SW480 (cell line): Measurements from ENCODE around the gene MFF.
A peak's percentile ranks its signal among the peaks of the same experiment; 100 is the strongest.

Source experiments
- DNase-seq: peaks from one replicate; pipeline ENCODE4 v3.0.0-alpha.2; 2016; ENCODE audit warnings: low spot score

MFF gene, protein sequence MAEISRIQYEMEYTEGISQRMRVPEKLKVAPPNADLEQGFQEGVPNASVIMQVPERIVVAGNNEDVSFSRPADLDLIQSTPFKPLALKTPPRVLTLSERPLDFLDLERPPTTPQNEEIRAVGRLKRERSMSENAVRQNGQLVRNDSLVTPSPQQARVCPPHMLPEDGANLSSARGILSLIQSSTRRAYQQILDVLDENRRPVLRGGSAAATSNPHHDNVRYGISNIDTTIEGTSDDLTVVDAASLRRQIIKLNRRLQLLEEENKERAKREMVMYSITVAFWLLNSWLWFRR

GRCh38 chr2:227324995-227325838 is at the start of gene MFF:
TSS of gene MFF (plus strand) at chr2:227325251. CDS start at chr2:227330666, 5,415 bp downstream.
- peak; percentile 93 for DNase-seq

DNA sequence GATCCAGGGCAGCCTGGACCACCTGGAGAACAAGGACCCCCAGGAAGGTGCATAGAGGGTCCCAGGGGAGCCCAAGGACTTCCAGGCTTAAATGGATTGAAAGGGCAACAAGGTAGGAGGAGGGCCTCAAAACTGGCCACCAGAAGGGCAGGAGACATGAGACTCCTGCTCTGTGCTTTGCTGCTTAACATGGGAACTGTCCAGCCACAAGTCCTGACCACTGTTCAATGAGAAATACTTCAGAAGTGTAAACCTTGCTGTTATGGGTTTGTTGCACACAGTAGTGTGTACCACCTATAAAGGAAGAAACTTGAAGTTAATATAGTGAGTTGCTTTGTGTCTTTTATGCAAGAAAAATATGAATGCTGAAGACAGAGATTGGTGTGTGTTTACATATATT is 44.2 kb upstream of the MFF start:
- no peak for DNase-seq

- no peak for DNase-seq
Observed at GRCh38 chr2:227285741-227286236, 39.3 kb upstream of the MFF start.

GRCh38 chr2:227287771-227288170 is 37.3 kb upstream of the MFF start:
- no peak for DNase-seq

DNA sequence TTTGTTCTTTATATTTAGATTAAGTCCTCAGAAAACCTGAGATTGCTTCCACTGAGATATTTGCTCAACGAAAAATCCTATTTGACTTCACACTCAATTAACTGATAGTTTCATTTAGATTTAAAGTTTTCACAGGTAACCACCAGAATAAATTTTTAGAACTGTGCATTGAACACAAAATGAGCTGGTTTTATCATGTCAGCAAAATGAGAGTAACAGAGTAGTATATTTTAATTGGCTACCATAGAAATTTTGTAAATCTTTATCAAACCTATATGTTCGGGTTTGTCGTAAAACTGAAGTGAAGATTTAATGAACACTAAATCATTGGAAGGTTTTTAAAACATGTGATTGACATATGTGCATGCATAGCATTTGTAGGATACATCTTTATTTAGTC is 32.7 kb upstream of the MFF start:
- no peak for DNase-seq

DNA sequence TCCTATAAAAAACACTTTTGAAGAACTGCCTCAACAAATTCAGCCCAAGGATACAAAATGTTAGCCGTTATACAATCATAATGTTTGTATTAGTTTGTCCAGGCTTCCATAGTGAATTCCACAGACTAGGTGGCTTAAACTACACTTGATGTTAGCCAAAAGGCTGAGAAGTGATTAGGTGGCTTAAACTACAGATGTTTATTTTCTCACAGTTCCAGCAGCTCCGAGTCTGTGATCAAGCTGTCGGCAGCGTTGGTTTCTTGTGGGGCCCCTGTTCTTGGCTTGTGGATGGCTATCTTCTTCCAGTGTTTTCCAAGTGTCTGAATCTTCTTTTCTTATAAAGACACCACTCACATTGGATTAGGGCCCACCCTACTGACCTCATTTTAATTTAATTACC is 31.5 kb upstream of the MFF start:
- DNase-seq, result no peak

DNA sequence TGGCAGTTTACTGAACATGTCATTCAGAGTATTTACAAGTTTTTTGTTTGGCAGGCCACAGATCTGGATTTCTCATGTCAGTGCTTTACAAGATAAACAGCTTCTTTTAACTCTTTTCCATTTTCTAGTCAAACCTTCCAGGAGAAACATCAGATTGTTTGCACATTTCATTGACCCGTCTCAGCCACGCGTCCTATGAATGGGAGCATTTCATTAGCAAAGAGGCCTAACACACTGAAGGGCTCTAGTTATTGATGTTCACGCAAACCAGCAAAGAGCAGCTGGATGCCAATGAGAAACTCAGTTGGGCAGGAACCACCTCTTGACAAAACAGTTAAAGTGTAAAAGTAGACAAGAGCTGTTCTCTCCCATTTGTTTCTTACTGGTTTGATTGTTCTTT is 29.2 kb upstream of the MFF start:
- no peak for DNase-seq

DNA sequence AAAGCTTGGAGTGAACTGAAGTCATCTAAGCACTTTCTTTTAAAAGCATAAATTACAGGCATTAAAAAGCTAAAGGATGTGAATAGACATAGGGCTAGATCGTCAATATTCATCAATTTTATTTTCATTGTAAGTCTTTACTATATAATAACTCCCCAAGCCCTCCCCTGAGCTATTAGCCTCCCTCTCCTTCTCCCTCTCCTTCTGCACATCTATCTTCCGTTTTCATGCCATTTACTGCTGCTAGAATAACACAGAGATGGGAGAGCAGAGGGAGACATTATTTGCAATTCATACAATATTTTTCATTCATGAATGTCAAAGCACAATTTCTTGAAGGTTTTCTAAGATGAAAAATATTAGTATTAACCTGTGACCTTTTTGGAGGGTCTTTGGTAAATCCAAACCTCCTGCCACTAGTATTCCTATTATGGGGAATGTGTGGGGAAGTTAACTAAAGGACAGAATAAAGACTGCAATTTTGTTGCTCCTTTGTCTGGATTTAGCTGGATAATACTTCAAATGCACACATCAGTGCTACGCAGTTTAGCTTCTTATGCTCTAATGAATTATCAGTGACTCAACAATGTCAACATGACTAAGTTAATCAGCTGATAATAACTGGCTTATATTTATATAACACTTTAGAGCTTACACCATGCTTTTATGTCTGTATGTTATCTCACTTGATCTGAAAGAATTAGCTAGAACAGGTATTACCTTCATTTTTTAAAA is 28.2 kb upstream of the MFF start:
- DNase-seq, result no peak

DNA sequence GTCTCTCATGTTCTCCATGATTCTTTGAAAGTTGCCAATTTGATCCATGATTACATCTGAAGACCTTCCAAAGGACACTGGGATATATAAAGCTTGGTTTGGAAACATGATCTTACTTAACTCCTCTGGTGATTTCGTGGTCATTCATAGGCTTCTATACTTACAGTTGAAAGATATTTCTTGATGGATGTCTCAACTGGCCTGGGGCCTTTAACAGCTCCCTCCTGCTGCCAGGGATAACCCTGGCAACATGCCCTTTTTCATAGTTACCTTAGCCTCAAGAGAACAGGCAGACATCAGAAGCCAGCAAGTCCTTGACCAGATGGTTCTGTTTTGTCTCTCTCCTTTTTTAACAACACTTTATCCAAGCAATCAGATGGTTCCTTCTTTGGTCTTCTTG is 23.5 kb upstream of the MFF start:
- DNase-seq, result no peak

DNA sequence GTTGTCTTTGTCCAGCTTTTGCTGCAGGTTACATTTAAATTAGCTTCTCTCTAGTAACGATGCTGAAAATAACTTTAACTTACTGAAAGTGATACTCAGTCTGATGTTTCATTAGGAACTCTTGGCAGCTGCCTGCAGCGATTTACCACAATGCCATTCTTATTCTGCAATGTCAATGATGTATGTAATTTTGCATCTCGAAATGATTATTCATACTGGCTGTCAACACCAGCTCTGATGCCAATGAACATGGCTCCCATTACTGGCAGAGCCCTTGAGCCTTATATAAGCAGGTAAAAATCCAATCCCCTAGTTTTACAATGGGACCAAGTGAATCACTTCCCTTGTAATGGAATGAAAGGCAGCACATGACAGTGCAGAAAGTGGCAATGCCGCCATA is 16.3 kb upstream of the MFF start:
- no peak for DNase-seq

DNA sequence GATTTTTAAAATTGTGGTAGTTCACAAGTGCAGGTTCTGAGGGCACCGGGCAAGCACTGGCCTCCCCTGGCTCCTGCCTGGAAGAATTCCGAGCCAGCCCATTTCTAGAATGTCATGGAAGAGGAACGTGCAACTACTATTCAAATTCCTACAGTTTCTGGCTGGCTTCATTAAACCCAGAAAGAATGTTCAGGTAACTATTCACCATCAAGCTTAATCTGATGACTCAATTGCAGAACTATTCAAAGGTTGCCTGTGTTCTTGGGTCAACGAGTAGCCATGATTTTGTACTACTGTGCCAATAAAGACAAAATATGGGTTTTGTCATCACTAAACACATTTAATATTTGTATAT is 14.3 kb upstream of the MFF start:
- DNase-seq, result no peak

GRCh38 chr2:227311861-227312506 is 13.1 kb upstream of the MFF start:
- no peak for DNase-seq

DNA sequence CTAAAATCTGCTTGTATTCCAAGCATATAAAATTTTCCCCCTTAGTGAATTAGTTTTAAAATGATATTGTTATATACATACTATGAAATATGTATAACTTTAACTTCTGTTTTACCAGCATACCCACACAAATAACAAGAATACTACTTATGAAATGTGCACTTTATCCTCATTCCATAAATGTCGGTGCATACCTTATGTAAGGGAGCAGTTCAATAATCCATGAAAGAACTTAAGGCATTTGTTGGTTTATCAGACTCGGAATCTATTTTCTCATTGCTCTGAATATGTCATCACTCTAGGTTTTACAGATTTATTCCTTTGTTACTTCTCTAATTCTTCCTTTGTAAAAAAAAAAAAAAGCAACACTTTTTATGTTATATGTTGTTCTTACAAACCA is 12.5 kb upstream of the MFF start:
- DNase-seq, result no peak

- no peak for DNase-seq
Observed at GRCh38 chr2:227313310-227313709, 11.7 kb upstream of the MFF start.

- no peak for DNase-seq
Observed at GRCh38 chr2:227317834-227318233, 7.2 kb upstream of the MFF start.

DNA sequence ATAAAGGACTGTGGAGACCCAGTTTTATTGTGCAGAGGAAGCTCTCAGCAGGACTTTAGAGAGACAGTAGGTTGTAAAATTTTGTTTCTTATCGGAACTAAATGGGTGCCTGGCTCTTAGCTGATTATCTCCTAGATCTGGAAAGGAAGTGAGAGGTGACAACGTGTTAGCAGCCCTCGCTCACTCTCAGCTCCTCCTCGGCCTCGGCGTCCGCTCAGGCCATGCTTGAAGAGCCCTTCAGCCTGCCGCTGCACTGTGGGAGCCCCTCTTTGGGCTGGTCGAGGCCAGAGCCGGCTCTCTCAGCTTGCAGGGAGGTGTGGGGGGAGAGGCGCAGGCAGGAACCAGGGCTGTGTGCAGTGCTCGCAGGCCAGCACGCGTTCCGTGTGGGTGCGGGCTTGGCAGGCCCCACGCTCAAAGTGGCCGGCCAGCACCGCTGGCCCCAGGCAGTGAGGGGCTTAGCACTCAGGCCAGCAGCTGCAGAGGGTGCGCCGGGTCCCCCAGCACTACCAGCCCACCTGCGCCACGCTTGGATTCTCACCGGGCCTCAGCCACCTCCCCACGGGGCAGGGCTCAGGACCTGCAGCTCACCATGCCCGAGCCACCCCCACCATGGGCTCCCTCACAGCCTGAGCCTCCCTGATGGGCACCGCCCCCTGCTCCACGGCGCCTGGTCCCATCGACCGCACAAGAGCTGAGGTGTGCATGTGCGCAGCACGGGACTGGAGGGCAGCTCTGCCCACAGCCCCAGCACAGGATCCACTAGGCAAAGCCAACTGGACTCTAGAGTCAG is 4.6 kb upstream of the MFF start:
- DNase-seq, result no peak

DNA sequence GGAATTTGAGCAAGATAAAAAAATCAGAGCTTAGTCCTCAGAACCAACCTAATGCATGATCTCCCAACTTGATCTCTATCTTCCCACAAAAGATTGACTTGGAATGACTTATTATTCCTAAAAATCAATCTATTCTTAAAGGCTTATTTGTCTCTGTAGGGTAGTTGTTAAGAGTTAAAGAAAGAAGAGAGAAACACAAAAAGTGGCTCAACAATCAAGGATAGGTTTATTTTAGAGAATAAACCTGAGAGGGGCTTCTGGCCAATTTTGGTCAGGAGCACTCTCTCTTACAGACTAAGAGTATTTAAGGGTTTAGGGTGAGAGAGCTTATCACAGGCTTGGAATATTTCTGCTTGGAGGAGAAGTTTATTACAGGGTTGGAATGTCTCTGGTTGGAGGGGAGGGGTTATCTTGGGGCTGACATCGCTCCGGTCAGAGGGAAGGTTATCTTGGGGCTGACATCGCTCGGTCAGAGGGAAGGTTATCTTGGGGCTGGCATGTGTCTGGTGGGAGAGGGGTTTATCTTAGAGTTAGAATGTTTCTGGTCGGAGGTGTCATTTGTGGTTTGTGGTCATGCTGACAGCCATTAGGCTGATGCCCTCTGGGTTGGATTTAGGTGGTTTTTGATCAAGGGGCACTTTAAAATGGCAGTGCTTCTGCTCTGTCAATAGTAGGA is 2.4 kb upstream of the MFF start:
- no peak for DNase-seq

- no peak for DNase-seq
Observed at GRCh38 chr2:227323818-227324217, 1.2 kb upstream of the MFF start.

- no peak for DNase-seq
Observed at GRCh38 chr2:227324642-227324994, 433 bp upstream of the MFF start.

GRCh38 chr2:227325839-227326195 is 766 bp downstream of the MFF start:
- DNase-seq, result peak; percentile 23

GRCh38 chr2:227326783-227327182 is 1.7 kb downstream of the MFF start:
- DNase-seq, result no peak
